Astrocyte (in vitro differentiated cells and primary cell): Measurements from ENCODE around the gene CEP250. TPM values are rescaled to one million over a fixed set of nuclear protein-coding genes. Genes with fewer than 3 reads are reported as not detected.
"Not testable (repeated sequence)": the region's sequence is repeated elsewhere in the genome, so short reads cannot be mapped to it uniquely, and the experiment has no call there.

Source experiments
- DNase-seq: peaks from one replicate; pipeline ENCODE4 v3.0.0-alpha.2; 2010; ENCODE audit warnings: low read depth
- FAIRE-seq: peaks from 2 replicates; lab custom pipeline; 2011; peaks lifted over from hg19 to GRCh38; lab: Jason Lieb, UNC
- H2AFZ ChIP-seq: 2 replicates; pipeline ENCODE4 v1.6.0; 2012; ENCODE audit warnings: low read depth, low read length, inconsistent platforms
- H3K27ac ChIP-seq: 2 replicates; pipeline ENCODE4 v1.5.1; 2011; ENCODE audit warnings: low read depth, low read length, inconsistent platforms
- H3K27me3 ChIP-seq: 2 replicates; pipeline ENCODE4 v1.6.0; 2011; ENCODE audit warnings: low read length, inconsistent platforms; ENCODE audit not compliant: insufficient read depth
- H3K36me3 ChIP-seq: 2 replicates; pipeline ENCODE4 v1.5.1; 2011; ENCODE audit warnings: low read length, inconsistent platforms; ENCODE audit not compliant: insufficient read depth
- H3K4me1 ChIP-seq: 2 replicates; pipeline ENCODE4 v1.5.1; 2011; ENCODE audit warnings: low read length, inconsistent platforms; ENCODE audit not compliant: insufficient read depth
- H3K4me2 ChIP-seq: 2 replicates; pipeline ENCODE4 v1.6.0; 2012; ENCODE audit warnings: low read length, inconsistent platforms
- H3K4me3 ChIP-seq: 2 replicates; pipeline ENCODE4 v1.5.1; 2011; ENCODE audit warnings: low read depth, mild to moderate bottlenecking, low read length, inconsistent platforms; ENCODE audit not compliant: insufficient read depth
- H3K79me2 ChIP-seq: 2 replicates; pipeline ENCODE4 v1.6.0; 2012; ENCODE audit warnings: mild to moderate bottlenecking, low read length, inconsistent platforms; ENCODE audit not compliant: insufficient read depth
- H3K9ac ChIP-seq: 2 replicates; pipeline ENCODE4 v1.6.0; 2012; ENCODE audit warnings: mild to moderate bottlenecking, low read length, inconsistent platforms
- H3K9me3 ChIP-seq: 2 replicates; pipeline ENCODE4 v1.5.1; 2012; ENCODE audit warnings: low read depth, mild to moderate bottlenecking, low read length, inconsistent platforms; ENCODE audit not compliant: insufficient read depth
- H4K20me1 ChIP-seq: 2 replicates; pipeline ENCODE4 v1.6.0; 2012; ENCODE audit warnings: low read length, inconsistent platforms; ENCODE audit not compliant: insufficient read depth
- H3K27ac Mint-ChIP-seq: one replicate; pipeline ENCODE4 v1.8.0; 2021; ENCODE audit warnings: mild to moderate bottlenecking, mixed read lengths; ENCODE audit not compliant: unreplicated experiment
- H3K27me3 Mint-ChIP-seq: one replicate; pipeline ENCODE4 v1.8.0; 2021; ENCODE audit warnings: low read depth, mixed read lengths; ENCODE audit not compliant: unreplicated experiment
- H3K36me3 Mint-ChIP-seq: one replicate; pipeline ENCODE4 v1.8.0; 2021; ENCODE audit warnings: low read depth, mixed read lengths; ENCODE audit not compliant: unreplicated experiment
- H3K4me1 Mint-ChIP-seq: one replicate; pipeline ENCODE4 v1.8.0; 2021; ENCODE audit warnings: low read depth, mixed read lengths; ENCODE audit not compliant: unreplicated experiment
- H3K4me3 Mint-ChIP-seq: one replicate; pipeline ENCODE4 v1.8.0; 2021; ENCODE audit warnings: mild to moderate bottlenecking, moderate library complexity, mixed read lengths; ENCODE audit not compliant: unreplicated experiment
- H3K9me3 Mint-ChIP-seq: one replicate; pipeline ENCODE4 v1.8.0; 2021; ENCODE audit warnings: mild to moderate bottlenecking, mixed read lengths; ENCODE audit not compliant: unreplicated experiment
- CTCF ChIP-seq: IDR thresholded peaks from 2 replicates; pipeline ENCODE4 v1.5.1; 2011; ENCODE audit warnings: low read depth, mild to moderate bottlenecking, inconsistent platforms, low read length, moderate library complexity; ENCODE audit not compliant: insufficient read depth
- EZH2 ChIP-seq: IDR thresholded peaks from 2 replicates; pipeline ENCODE4 v1.6.1; 2012; ENCODE audit warnings: mild to moderate bottlenecking, low read length, inconsistent platforms; ENCODE audit not compliant: insufficient read depth
- total RNA-seq: library from RNA; stranded (reverse); gene quantifications from 2 replicates; pipeline ENCODE4 v1.2.1, GENCODE V29; 2021

The CEP250 gene
- total RNA-seq, 1 donor from 2014 or later, result 107 TPM

GRCh38 chr20:35552914-35553313 lies 97.5 kb downstream of the CEP250 start:
- Histone ChIP-seq H3K4me1 (no peaks in the 10 kb centered on the region), H3K4me2 (no peak overlapping the region), H3K4me3 (no peak overlapping the region), H3K36me3 (peaks cover 33% of the 10 kb centered on the region), H3K9ac (no peak overlapping the region), H3K27ac (no peak overlapping the region), H3K9me3 (no peaks in the 10 kb centered on the region), H3K79me2 (no peaks in the 10 kb centered on the region), H2AFZ (no peak overlapping the region), H3K27me3 (no peaks in the 10 kb centered on the region), H4K20me1 (peaks cover 30% of the 10 kb centered on the region)
- H3K27me3 Mint-ChIP-seq, result no peaks in the 10 kb centered on the region
- peaks cover 3% of the 10 kb centered on the region for H3K4me1 Mint-ChIP-seq
- no peak overlapping the region for H3K27ac Mint-ChIP-seq
- no peak for TF ChIP-seq EZH2
- no peak for TF ChIP-seq CTCF
- H3K36me3 Mint-ChIP-seq, result peaks cover 41% of the 10 kb centered on the region
- no peak overlapping the region for H3K4me3 Mint-ChIP-seq
- no peak for DNase-seq
- H3K9me3 Mint-ChIP-seq, result no peaks in the 10 kb centered on the region
- FAIRE-seq, result no peak

- H3K4me3 ChIP-seq, FAIRE-seq, H3K4me3 Mint-ChIP-seq, DNase-seq, H3K9me3 Mint-ChIP-seq, H3K27ac ChIP-seq, H3K4me1 ChIP-seq, H3K27me3 ChIP-seq, H3K9ac ChIP-seq, H3K4me2 ChIP-seq, H3K4me1 Mint-ChIP-seq, H2AFZ ChIP-seq, H3K27me3 Mint-ChIP-seq, H3K79me2 ChIP-seq, H3K9me3 ChIP-seq, H3K27ac Mint-ChIP-seq: not testable (repeated sequence)
- H3K36me3 Mint-ChIP-seq, result peaks cover 48% of the 10 kb centered on the region
- peaks cover 22% of the 10 kb centered on the region for H3K36me3 ChIP-seq
- H4K20me1 ChIP-seq, result peaks cover 30% of the 10 kb centered on the region
These were observed 100.1 kb downstream of the CEP250 start for GRCh38 chr20:35555461-35555860.

GRCh38 chr20:35555951-35556645 lies 100.7 kb downstream of the CEP250 start:
- TF ChIP-seq CTCF, result no peak
- no peak for TF ChIP-seq EZH2
- H3K27ac ChIP-seq, result no peak overlapping the region
- H3K4me2 ChIP-seq, result no peak overlapping the region
- no peaks in the 10 kb centered on the region for H3K79me2 ChIP-seq
- H3K9me3 ChIP-seq, result no peaks in the 10 kb centered on the region
- no peak overlapping the region for H3K27ac Mint-ChIP-seq
- no peaks in the 10 kb centered on the region for H3K27me3 ChIP-seq
- no peak for DNase-seq
- no peak for FAIRE-seq
- H3K36me3 Mint-ChIP-seq, result peaks cover 48% of the 10 kb centered on the region
- H3K4me3 ChIP-seq, result no peak overlapping the region
- no peaks in the 10 kb centered on the region for H3K27me3 Mint-ChIP-seq
- H3K4me1 ChIP-seq, result peaks cover under 1% of the 10 kb centered on the region
- H4K20me1 ChIP-seq, result peaks cover 32% of the 10 kb centered on the region
- H3K4me1 Mint-ChIP-seq, result peaks cover 6% of the 10 kb centered on the region
- no peak overlapping the region for H2AFZ ChIP-seq
- peaks cover 18% of the 10 kb centered on the region for H3K36me3 ChIP-seq
- H3K9ac ChIP-seq, result no peak overlapping the region
- no peak overlapping the region for H3K4me3 Mint-ChIP-seq
- H3K9me3 Mint-ChIP-seq, result peaks cover 2% of the 10 kb centered on the region
